Nephron progenitor cell (in vitro differentiated cells): ENCODE data around the gene GRAMD2B.
A peak's percentile ranks its signal among the peaks of the same experiment; 100 is the strongest.

ENCODE experiments used
- DNase-seq: peaks from one replicate; pipeline ENCODE4 v3.0.0; 2021
- H3K27ac Mint-ChIP-seq: 2 replicates; pipeline ENCODE4 v1.8.0; 2021; ENCODE audit warnings: mild to moderate bottlenecking, moderate library complexity, mixed read lengths
- H3K27me3 Mint-ChIP-seq: 2 replicates; pipeline ENCODE4 v1.8.0; 2021; ENCODE audit warnings: mild to moderate bottlenecking, low read depth, mixed read lengths; ENCODE audit not compliant: poor library complexity
- H3K36me3 Mint-ChIP-seq: 2 replicates; pipeline ENCODE4 v1.8.0; 2021; ENCODE audit warnings: low read depth, mixed read lengths
- H3K4me1 Mint-ChIP-seq: 2 replicates; pipeline ENCODE4 v1.8.0; 2021; ENCODE audit warnings: mixed read lengths
- H3K4me3 Mint-ChIP-seq: 2 replicates; pipeline ENCODE4 v1.8.0; 2021; ENCODE audit warnings: mild to moderate bottlenecking, moderate library complexity, mixed read lengths
- H3K9me3 Mint-ChIP-seq: 2 replicates; pipeline ENCODE4 v1.8.0; 2021; ENCODE audit warnings: mild to moderate bottlenecking, moderate library complexity, mixed read lengths
- CTCF ChIP-seq: fragments of 200-600 bp; sonication (generic); IDR thresholded peaks from 2 replicates; pipeline ENCODE4 v1.5.0; 2021; ENCODE audit warnings: antibody characterized with exemption

The GRAMD2B gene

GRCh38 chr5:126479810-126480209 is 56.6 kb downstream of the GRAMD2B start:
- peaks cover 43% of the 10 kb centered on the region for H3K4me1 Mint-ChIP-seq

GRCh38 chr5:126480824-126481223 is 57.6 kb downstream of the GRAMD2B start:
- no peak for TF ChIP-seq CTCF
- Mint-ChIP-seq H3K36me3 (peaks cover 45% of the 10 kb centered on the region), H3K27ac (peak overlapping the region; percentile 7), H3K9me3 (peaks cover 6% of the 10 kb centered on the region), H3K27me3 (peaks cover 7% of the 10 kb centered on the region), H3K4me1 (peaks cover 43% of the 10 kb centered on the region), H3K4me3 (no peak overlapping the region)
- DNase-seq: no peak

More at GRCh38 chr5:126479810-126480209, 56.6 kb downstream of the GRAMD2B start:
- DNase-seq: no peak
- H3K27ac Mint-ChIP-seq: peak overlapping the region; percentile 69
- peaks cover 6% of the 10 kb centered on the region for H3K9me3 Mint-ChIP-seq
- H3K4me3 Mint-ChIP-seq: no peak overlapping the region
- H3K36me3 Mint-ChIP-seq: peaks cover 44% of the 10 kb centered on the region
- peaks cover 7% of the 10 kb centered on the region for H3K27me3 Mint-ChIP-seq
- no peak for TF ChIP-seq CTCF

- Mint-ChIP-seq H3K27me3 (peaks cover 7% of the 10 kb centered on the region), H3K4me3 (no peak overlapping the region), H3K36me3 (peaks cover 49% of the 10 kb centered on the region), H3K9me3 (peaks cover 6% of the 10 kb centered on the region), H3K27ac (no peak overlapping the region), H3K4me1 (peaks cover 43% of the 10 kb centered on the region)
- TF ChIP-seq CTCF: no peak
- no peak for DNase-seq
Measured at GRCh38 chr5:126481243-126481642, 58.0 kb downstream of the GRAMD2B start.

GRCh38 chr5:126482591-126482990 is 59.4 kb downstream of the GRAMD2B start:
- H3K9me3 Mint-ChIP-seq: peaks cover 6% of the 10 kb centered on the region
- peaks cover 39% of the 10 kb centered on the region for H3K4me1 Mint-ChIP-seq
- peak overlapping the region; percentile 21 for H3K4me3 Mint-ChIP-seq
- no peak for TF ChIP-seq CTCF
- no peak for DNase-seq
- peaks cover 7% of the 10 kb centered on the region for H3K27me3 Mint-ChIP-seq
- peak overlapping the region; percentile 97 for H3K27ac Mint-ChIP-seq
- H3K36me3 Mint-ChIP-seq: peaks cover 62% of the 10 kb centered on the region

GRCh38 chr5:126483156-126483555 is 59.9 kb downstream of the GRAMD2B start:
- Mint-ChIP-seq H3K36me3 (peaks cover 63% of the 10 kb centered on the region), H3K27me3 (peaks cover 1% of the 10 kb centered on the region), H3K4me3 (peak overlapping the region; percentile 21), H3K9me3 (peaks cover 6% of the 10 kb centered on the region), H3K27ac (peak overlapping the region; percentile 97), H3K4me1 (peaks cover 39% of the 10 kb centered on the region)
- no peak for DNase-seq
- no peak for TF ChIP-seq CTCF

- no peak for DNase-seq
- H3K36me3 Mint-ChIP-seq: peaks cover 68% of the 10 kb centered on the region
Measured at GRCh38 chr5:126484253-126484652, 61.0 kb downstream of the GRAMD2B start.

More at GRCh38 chr5:126484253-126484652, 61.0 kb downstream of the GRAMD2B start:
- no peaks in the 10 kb centered on the region for H3K27me3 Mint-ChIP-seq
- H3K27ac Mint-ChIP-seq: no peak overlapping the region
- TF ChIP-seq CTCF: no peak
- peaks cover 6% of the 10 kb centered on the region for H3K9me3 Mint-ChIP-seq
- H3K4me1 Mint-ChIP-seq: peaks cover 50% of the 10 kb centered on the region
- no peak overlapping the region for H3K4me3 Mint-ChIP-seq
